Epidermal melanocyte (primary cell): ENCODE measurements around the gene FUCA1.
"Not testable (repeated sequence)": the region's sequence is repeated elsewhere in the genome, so short reads cannot be mapped to it uniquely, and the experiment has no call there.

Experiments
- DNase-seq: peaks from one replicate; pipeline ENCODE4 v3.0.0; 2011; ENCODE audit warnings: low spot score; ENCODE audit not compliant: insufficient read length

Gene FUCA1

GRCh38 chr1:23896491-23896890 lies 28.4 kb upstream of the FUCA1 start:
- no peak for DNase-seq

GRCh38 chr1:23895993-23896392 lies 27.9 kb upstream of the FUCA1 start:
- no peak for DNase-seq

GRCh38 chr1:23895082-23895481 lies 27.0 kb upstream of the FUCA1 start:
- DNase-seq, result no peak

GRCh38 chr1:23889074-23889473 lies 21.0 kb upstream of the FUCA1 start:
- no peak for DNase-seq

- no peak for DNase-seq
These were observed 17.1 kb upstream of the FUCA1 start for GRCh38 chr1:23885222-23885621.

GRCh38 chr1:23882746-23883145 lies 14.7 kb upstream of the FUCA1 start:
- no peak for DNase-seq

GRCh38 chr1:23879809-23880208 lies 11.7 kb upstream of the FUCA1 start:
- DNase-seq, result no peak

- DNase-seq, result no peak
These were observed 10.6 kb upstream of the FUCA1 start for GRCh38 chr1:23878668-23879067.

GRCh38 chr1:23875382-23875781 lies 7.3 kb upstream of the FUCA1 start:
- no peak for DNase-seq

- no peak for DNase-seq
These were observed 4.3 kb upstream of the FUCA1 start for GRCh38 chr1:23872421-23872820.

- no peak for DNase-seq
These were observed 961 bp upstream of the FUCA1 start for GRCh38 chr1:23869051-23869450.

- no peak for DNase-seq
These were observed 497 bp upstream of the FUCA1 start for GRCh38 chr1:23868557-23869016.

- no peak for DNase-seq
These were observed 572 bp downstream of the FUCA1 start for GRCh38 chr1:23867542-23867894.

GRCh38 chr1:23865543-23865930 lies 2.6 kb downstream of the FUCA1 start:
- peak; percentile 41 for DNase-seq

GRCh38 chr1:23864801-23865542 lies 3.1 kb downstream of the FUCA1 start:
- DNase-seq, result no peak

- DNase-seq, result no peak
These were observed 5.5 kb downstream of the FUCA1 start for GRCh38 chr1:23862640-23863039.

GRCh38 chr1:23854568-23854967 lies 13.5 kb downstream of the FUCA1 start:
- no peak for DNase-seq

GRCh38 chr1:23853124-23853523 lies 15.0 kb downstream of the FUCA1 start:
- not testable (repeated sequence) for DNase-seq

GRCh38 chr1:23851406-23851805 lies 16.7 kb downstream of the FUCA1 start:
- not testable (repeated sequence) for DNase-seq

- no peak for DNase-seq
These were observed 19.1 kb downstream of the FUCA1 start for GRCh38 chr1:23848673-23849616.

- not testable (repeated sequence) for DNase-seq
These were observed 20.5 kb downstream of the FUCA1 start for GRCh38 chr1:23847482-23848095.

GRCh38 chr1:23845163-23845562 lies 22.9 kb downstream of the FUCA1 start:
- DNase-seq, result no peak
